Measurements from ENCODE around the gene DYNLT5.
"Not testable (repeated sequence)": the region's sequence is repeated elsewhere in the genome, so short reads cannot be mapped to it uniquely, and the experiment has no call there.

DYNLT5 gene

GRCh38 chr1:66788231-66788939 is 36.1 kb downstream of the DYNLT5 start:
- peak; percentile 3 for DNase-seq (ENCODE audit: low spot score)

GRCh38 chr1:66791621-66792610 is 39.7 kb downstream of the DYNLT5 start:
- DNase-seq (ENCODE audit: low spot score) = no peak

- DNase-seq (ENCODE audit: low spot score) = not testable (repeated sequence)
Measured at GRCh38 chr1:66795839-66796238, 43.6 kb downstream of the DYNLT5 start.

DNA sequence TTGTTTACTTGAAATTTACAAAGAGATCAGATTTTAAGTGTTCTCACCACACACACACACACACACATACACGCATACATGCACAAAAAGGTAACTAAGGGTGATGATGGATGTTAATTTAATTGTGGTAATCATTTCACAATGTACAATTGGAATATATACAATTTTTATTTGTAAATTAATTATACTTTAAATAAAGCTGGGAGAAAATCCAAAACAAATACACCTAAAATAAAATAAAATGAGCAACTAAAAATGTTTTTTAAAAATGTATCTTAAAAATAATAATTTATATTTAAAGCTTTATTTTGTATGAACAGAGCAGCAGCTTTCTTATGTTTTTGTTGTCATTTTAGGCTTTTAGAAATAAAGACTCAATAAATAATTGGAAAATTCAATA is 57.0 kb downstream of the DYNLT5 start:
- no peak for DNase-seq (ENCODE audit: low spot score)

- DNase-seq (ENCODE audit: low spot score) = peak; percentile 46
Measured at GRCh38 chr1:66809736-66810326, 57.6 kb downstream of the DYNLT5 start.

DNA sequence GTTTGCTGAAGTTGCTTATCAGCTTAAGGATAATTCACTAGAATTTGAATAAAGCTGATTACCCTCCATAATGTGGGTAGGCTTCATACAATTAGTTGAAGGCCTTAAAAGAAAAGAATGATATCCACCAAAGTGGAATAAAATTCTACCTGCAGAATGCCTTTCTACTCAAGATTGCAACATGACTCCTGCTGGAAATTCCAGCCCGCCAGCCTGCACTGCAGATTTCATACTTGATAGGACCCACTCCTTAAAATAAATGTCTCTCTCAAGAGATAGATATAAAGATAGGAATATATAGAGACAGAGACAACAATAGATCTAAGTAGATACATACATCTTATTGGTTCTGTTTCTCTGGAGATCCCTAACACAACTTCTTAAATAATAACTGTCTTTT is 72.5 kb downstream of the DYNLT5 start:
- DNase-seq (ENCODE audit: low spot score) = no peak
